Frontal cortex (tissue), 4 donors: ENCODE data around the gene CCNA1. TPM values are rescaled to one million over a fixed set of nuclear protein-coding genes. Genes with fewer than 3 reads are reported as not detected.

ENCODE experiments used
- DNase-seq, 2 donors: peaks; one replicate each; pipeline ENCODE4 v3.0.0; 2012; ENCODE audit warnings: low spot score in 2 of 2
- FAIRE-seq: peaks from 2 replicates; lab custom pipeline; 2012; peaks lifted over from hg19 to GRCh38; lab: Jason Lieb, UNC
- total RNA-seq: library from RNA; depleted of rRNA; stranded (reverse); fragments of >200 nt; gene quantifications from one replicate; pipeline ENCODE4 v1.2.3, GENCODE V29; 2014
- donor health status: control.
- donor health status: control.
- donor health status: control.

Gene CCNA1
- total RNA-seq, result 10.2 TPM

DNA sequence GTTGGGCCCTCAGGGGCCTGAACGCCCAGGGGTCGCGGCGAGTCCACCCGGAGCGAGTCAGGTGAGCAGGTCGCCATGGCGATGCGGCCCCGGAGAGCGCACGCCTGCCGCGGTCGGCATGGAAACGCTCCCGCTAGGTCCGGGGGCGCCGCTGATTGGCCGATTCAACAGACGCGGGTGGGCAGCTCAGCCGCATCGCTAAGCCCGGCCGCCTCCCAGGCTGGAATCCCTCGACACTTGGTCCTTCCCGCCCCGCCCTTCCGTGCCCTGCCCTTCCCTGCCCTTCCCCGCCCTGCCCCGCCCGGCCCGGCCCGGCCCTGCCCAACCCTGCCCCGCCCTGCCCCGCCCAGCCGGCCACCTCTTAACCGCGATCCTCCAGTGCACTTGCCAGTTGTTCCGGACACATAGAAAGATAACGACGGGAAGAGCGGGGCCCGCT lies at the start of gene CCNA1:
CCNA1 (plus strand) TSS at position 390 of the 439 bp plus-strand sequence. CDS start 562 bp downstream, outside the sequence.
- no peak for FAIRE-seq
- DNase-seq, result peak; percentile 48 to 52

DNA sequence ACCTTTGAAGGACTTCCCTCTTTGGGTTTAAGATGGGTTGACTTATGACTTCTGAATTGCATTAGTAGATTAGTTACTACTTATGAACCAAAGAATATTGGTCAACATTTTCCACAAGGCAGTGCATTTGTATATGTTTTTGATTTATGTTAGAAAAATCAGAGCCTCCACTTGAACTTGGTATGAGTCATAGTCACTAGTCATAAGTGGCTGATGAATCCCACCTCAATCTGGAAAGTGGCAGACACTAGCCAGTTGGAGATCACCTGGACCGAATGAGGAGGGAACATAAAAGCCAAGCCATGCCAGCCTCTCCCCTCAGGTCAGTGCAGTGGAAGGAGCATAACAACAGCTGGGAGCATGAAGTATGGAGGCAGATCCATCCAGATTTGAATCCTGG lies 46.8 kb upstream of the CCNA1 start:
- DNase-seq, result no peak
- FAIRE-seq, result no peak

DNA sequence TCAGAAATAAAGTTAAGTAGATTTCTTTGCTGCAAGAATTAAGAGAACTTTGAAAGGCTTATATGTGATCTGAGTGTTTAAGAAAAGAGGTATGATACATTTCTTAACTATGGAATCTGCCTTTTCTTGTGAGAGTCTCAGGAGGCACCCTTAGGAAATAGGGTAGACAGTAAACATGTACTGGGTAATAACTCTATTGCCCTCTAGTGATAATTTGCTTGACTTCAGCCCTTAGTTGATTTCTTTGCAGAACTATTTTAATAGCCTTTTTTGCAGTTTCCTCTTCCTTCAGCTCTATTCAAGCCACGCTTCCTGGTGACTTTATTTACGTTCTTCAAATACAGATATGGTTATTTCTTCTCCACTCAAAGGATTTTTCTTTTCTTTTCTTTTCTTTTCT lies 37.0 kb upstream of the CCNA1 start:
- FAIRE-seq (peak; percentile 94), DNase-seq (peak; percentile 33 to 54)

DNA sequence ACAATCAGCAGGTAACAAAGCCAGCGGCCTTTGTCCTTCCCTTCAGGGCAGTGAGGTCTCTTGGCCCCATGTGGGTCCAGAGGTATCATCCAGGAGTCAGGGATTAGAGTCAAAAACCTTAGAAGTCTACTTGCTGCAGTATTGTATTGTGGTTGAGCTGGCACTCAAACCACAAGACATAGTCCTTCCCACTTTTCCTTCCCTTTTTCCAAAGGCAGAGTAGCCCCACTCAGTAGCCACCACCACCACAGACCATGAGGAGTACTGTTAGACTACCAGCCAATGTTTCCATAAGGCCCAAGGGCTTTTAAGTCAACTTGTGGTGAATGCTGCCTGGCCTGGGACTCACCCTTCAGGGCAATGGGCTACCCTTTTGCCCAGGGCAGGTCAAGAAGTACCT lies 27.1 kb upstream of the CCNA1 start:
- DNase-seq (no peak), FAIRE-seq (no peak)

DNA sequence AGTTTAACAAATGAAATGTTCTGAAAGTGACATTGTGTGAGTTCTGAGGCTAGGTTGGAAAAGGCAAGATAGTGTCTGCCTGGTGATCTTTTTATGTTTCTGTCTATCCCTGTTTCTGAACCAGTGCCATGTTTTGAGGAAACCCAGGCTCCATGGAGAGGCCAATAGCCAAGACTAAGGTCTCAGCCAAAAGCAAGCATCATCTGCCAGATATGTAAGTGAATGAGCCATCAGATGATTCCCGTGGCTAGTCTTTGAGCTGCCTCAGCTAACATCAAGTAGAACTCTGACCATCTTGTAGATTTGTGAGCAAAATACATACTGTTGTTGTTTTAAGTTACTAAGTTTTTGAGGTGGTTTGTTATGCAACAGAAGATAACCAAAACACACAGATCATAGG lies 19.6 kb upstream of the CCNA1 start:
- no peak for DNase-seq
- FAIRE-seq, result no peak

DNA sequence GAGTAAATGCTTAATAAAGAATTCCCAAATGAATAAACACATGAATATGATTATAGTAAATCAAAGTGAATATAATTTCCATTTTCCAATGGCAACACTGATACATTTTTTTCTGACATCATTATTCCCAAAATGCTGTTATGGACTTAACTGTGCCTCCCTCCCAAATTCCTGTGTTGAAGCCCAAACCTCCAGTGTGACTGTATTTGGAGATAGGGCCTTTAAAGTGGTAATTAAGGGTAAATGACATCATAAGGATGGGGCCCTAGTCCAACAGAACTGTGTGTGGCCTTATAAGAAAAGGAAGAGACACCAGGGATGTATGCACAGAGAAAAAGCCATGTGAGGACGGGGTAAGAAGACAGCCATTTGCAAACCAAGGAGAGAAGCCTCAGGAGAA lies 19.1 kb upstream of the CCNA1 start:
- DNase-seq (no peak), FAIRE-seq (no peak)

DNA sequence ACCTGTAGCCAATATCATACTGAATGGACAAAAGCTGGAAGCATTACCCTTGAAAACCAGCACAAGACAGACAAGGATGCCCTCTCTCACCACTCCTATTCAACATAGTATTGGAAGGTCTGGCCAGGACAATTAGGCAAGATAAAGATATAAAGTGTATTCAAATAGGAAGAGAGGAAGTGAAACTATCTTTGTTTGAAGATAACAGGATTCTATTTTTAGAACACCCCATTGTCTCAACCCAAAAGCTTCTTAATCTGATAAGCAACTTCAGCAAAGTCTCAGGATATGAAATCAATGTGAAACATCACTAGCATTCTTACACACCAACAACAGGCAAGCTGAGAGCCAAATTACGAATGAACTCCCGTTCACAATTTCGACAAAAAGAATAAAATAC lies 17.8 kb upstream of the CCNA1 start:
- DNase-seq, result no peak
- FAIRE-seq, result no peak

DNA sequence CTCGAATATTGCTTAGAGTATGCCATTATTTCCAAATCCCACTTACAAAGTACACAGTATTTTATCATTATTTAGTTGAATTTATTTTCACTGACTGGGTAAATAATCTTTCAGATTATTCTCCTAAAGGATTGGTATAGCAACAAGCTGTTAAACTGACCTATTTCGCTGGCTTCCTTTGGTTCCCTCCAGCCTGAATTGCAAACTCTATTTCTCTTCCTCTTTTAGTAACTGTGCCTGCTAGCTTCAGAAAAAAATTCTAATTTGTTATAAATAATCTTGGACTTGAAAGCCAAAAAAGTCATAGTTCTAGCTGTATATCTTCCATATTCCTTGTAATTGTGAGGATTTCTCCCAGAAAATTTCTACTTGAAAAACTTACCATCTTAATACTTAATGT lies 15.0 kb upstream of the CCNA1 start:
- DNase-seq, result no peak
- FAIRE-seq, result no peak

DNA sequence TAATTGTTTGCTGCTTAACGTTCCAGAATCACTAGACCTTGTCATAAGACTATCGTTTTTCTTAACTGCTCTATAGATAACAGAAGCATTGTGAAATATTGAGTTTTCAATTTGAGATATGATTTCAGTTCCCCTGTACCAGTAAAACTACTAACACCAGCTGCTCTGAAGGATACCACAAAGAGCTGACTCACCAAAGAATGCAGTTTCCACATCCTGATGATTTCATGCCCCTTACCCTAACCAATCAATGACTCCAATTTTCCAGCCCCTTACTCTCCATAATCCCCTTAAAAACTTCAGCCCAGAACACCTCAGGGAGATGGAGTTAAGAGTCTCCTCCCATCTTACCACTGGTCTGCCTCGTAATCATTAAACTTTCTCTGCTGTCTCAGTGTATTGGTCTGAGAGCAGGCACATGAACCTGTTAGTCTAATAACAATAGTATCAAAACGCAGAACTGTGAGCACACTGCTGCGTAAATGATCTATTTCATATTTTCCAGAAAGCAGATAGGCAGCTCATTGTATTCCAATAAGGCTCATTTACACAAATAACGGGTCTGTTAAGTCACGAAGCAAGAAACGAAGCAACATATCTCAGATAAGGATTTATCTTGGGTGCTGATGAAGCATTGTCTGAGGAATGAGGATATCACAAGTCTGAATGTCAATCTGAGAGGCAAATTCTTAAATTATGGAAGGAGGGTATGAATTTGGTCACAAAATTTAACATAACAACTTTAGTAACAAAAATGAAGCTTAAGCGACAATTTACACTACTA lies 14.1 kb upstream of the CCNA1 start:
- FAIRE-seq (no peak), DNase-seq (no peak)

DNA sequence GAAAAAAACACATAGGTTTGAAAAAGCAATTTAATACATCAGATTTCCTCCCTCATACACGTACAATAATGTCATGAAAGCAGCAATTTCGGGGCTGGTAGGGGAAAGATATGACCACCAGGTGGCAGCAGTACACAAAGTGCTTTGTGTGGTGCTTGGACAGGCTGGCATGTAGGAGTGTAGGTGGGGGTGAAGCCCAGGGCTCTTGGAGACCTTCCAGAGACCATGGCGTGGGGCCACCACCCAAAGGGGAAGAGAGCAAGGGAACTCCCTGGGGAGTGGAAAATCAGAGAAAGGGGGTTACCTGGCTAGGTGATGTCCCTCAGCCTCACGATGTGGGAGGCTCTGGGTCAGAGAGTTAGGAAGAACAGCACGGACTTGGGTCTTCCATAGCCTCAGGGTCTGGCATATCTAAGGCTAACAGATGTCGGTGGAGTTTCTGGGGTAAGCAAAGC lies 11.8 kb upstream of the CCNA1 start:
- peak; percentile 33 for FAIRE-seq
- peak in 1 of 2 donors; percentile 55 for DNase-seq

DNA sequence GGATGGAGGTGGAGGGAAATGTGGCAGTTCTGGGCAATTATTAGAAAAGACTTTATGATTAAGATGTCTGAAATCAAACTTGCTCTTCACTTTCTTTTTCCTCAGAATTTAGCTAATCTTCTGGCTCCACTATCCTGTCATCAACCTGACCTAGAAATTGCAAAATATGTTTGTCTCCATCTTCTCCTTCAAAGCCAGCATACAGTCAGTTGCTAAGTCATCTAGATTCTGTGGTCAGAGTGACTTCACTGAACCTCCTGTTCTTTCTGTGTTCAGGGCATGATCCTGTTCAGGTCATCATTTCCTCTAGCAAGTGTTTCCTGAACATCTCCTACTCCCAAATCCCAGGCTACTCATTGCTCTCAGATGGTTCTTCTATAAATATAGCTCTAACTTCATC lies 10.8 kb upstream of the CCNA1 start:
- FAIRE-seq (no peak), DNase-seq (no peak)

DNA sequence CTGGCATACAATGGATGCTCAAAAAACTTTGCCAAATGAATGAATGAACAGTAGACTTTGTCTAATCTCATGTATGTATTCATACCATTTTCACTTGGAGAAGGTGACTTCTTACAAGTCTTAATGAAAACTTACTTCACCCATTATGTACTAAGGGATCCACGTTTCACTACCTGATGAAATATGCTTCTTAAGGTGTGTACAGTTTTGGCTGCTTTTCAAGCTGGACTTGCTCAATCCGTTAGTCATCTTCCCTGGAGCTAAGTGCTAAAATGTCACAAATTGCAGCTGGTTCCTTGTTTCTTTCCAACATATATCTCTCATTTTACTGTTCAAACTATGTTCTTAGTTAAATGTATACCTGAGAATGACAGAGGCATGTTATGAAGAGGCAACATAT lies 4.2 kb upstream of the CCNA1 start:
- DNase-seq (no peak), FAIRE-seq (no peak)

DNA sequence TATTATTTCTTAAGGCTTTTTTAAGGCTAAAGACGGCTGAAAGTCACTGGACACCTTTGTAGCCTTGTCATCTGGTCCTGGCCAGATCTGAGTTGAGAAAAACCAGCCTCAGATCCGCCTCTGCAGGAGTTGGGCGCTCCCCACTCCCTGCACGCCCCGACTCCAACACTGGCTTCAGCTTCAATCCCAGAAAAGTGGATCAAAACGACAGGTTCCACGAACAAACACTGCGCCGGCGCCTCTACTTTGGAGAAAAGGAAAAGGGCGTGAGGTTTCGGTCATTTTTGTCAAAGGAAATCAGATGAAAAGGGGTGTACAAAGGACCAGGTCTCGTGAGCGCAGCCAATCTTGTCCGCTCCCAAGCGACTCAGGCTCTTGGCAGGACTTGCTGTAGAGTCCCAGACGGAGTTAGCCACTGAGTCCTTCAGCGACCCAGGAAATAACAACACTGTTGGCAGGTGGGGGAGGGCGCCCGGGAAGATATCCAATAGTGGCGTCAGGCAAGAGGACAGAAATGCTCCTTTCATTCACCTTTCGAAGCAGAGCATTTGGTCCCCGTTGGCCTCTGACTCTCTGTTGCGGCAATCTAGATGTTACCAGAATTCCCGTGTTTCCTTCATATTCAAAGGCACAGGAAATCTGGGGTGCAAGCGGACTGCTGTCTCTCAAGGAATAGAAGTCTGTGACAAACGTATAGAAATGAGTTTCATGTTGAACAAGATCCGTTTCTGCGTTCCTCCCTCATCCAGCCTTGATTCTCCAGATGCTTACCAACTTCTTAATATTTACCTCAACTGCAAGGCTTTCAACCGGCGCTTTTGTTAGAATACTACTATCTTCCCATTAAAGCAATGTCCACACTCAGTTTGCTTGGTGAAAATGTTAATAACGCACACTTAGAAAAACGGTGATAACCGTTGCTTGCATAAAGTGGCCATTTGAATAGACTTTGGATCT lies 1.8 kb upstream of the CCNA1 start:
- peak in 1 of 2 donors; percentile 8 for DNase-seq
- FAIRE-seq, result no peak

DNA sequence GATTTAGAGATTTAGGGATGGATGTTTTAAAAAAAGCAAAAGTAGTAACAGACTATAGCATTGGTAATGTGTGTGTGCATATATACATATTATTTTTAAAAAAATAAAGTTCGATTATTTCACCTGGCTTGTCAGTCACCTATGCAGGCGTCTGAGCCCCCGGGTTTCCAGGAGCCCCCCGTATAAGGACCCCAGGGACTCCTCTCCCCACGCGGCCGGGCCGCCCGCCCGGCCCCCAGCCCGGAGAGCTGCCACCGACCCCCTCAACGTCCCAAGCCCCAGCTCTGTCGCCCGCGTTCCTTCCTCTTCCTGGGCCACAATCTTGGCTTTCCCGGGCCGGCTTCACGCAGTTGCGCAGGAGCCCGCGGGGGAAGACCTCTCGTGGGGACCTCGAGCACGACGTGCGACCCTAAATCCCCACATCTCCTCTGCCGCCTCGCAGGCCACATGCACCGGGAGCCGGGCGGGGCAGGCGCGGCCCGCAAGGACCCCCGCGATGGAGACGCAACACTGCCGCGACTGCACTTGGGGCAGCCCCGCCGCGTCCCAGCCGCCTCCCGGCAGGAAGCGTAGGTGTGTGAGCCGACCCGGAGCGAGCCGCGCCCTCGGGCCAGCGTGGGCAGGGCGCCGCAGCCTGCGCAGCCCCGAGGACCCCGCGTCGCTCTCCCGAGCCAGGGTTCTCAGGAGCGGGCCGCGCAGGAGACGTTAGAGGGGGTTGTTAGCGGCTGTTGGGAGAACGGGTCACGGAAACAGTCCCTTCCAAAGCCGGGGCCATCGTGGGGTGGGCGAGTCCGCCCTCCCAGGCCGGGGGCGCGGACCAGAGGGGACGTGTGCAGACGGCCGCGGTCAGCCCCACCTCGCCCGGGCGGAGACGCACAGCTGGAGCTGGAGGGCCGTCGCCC lies 840 bp upstream of the CCNA1 start:
- DNase-seq (peak in 1 of 2 donors; percentile 34), FAIRE-seq (no peak)

DNA sequence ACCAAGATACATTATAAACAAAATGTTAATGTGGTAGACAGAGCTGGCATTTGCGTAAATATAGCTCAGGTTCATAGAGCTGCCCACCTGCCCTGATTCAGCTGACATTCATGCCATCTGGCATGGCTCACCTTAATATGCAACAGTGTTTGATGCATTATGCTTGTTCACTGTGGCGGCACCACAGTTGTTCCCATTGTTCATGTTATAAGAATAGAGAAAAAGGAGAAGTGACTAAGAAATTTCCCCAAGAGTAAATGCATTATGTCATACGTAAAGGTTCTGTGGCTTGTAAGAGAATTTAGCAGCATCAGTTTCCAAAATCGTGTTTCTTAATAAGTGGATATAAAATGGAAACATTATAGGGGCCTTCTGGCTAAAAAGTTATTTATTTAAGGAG lies 4.5 kb downstream of the CCNA1 start:
- no peak for FAIRE-seq
- DNase-seq, result no peak

DNA sequence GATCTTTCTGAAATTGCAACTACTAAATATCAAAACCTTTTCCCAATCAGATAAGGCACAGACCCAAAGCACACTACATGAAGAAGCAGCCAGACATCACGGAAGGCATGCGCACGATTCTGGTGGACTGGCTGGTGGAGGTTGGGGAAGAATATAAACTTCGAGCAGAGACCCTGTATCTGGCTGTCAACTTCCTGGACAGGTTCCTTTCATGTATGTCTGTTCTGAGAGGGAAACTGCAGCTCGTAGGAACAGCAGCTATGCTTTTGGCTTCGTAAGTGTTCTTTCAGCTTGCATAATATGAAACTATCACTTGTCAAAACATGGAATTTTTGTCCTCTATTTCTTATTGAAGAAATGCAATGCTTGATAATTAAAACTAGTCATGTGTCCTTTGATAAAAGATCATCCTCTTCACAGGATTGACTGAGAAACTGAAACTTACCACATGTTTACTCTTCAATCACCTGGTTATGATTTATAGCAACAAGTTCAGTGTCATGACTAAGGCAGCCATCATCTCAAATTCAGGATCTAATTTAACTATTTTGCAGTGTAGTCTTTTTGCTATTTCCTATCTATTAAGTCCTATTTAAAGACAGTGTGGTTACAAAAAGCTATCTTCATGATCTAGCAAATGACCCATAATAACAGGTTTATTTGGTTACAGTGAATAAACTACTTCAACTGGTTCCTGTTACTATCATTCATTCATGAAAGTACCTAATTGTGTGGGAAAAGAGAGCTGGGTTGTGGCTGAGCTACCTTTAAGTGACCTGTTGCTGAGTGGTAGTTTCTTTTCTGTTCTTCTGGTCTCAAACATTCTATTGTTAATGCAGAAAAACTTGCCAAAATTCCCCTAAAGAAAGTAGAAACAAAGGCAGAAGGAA lies 6.5 kb downstream of the CCNA1 start:
- no peak for FAIRE-seq

DNA sequence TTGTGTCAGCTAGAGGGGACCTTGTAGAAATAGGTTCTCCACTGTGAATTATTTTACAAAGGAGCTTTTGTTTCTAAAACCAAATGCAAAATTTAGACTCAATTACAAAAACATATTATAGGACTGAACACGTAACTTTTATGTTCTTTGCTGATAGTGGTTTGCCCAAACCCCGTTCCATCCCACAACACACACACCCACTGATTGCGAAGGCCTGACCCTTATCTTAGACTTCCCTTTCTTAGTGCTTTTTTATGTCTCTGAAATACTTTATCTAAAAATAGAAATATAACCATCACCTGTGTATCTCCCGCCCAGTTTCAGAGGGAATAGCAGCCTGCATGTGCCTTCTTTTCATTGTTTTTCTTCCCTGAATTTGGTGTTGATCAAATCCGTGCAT lies 13.0 kb downstream of the CCNA1 start:
- FAIRE-seq (no peak), DNase-seq (no peak)

More for the DNA sequence above, 6.5 kb downstream of the CCNA1 start:
- DNase-seq, result no peak

DNA sequence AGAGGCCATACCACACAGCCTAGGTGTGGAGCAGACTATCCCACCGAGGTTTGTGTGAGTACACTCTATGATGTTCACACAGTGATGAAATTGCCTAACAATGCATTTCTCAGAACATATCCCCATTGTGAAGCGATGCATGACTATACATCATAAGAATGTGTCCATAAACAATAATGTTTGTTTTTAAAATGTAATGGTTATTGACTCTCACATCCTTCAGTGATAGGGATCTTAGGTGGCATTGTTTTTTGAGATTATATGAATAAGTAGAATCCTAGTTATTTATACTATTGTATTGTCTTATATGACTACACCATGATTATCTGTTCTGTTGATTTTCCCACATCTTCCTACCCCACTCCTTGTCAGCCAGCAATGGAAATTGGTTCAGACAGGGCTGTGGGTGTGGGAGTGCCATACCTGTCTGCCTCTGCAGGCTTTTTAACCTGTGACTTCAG lies 13.6 kb downstream of the CCNA1 start:
- FAIRE-seq (no peak), DNase-seq (no peak)

DNA sequence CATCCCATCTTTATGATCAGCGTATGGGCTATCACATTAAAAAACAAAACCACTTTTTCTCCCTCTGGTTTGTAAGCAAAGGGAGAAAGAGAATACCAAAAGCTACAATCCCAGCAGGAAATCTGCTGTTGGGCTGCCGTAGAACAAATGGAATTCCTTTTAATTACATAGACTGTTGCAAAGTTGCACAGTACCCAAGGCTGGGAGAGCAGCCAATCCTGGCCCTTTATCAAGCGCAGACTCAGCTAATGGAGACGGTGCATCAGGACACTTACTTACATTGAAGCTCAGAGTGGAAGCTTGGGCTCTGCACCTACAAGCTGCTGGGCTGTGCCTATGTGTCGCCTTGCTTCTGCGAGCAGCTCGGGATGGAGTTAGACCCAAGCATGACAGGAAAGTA lies 15.2 kb downstream of the CCNA1 start:
- no peak for FAIRE-seq

More for the DNA sequence above, 15.2 kb downstream of the CCNA1 start:
- no peak for DNase-seq
